CD4-positive, alpha-beta T cell treated with Interleukin-15 for 1 hour (primary cell): ENCODE data around the gene DSG4.

Source experiments
- DNase-seq: peaks from one replicate; pipeline ENCODE4 v3.0.0-alpha.2; 2020

Gene DSG4

GRCh38 chr18:31451625-31452024, 75.0 kb downstream of the DSG4 start:
- DNase-seq = no peak

GRCh38 chr18:31454066-31454708, 77.6 kb downstream of the DSG4 start:
- DNase-seq = no peak
